Stimulated activated naive CD4-positive, alpha-beta T cell (primary cell): ENCODE measurements around the gene CBFA2T2.
A peak's percentile ranks its signal among the peaks of the same experiment; 100 is the strongest.

ENCODE experiments used
- DNase-seq, 6 experiments: peaks; one replicate each; lab custom pipeline; 2025; lab: John Stamatoyannopoulos, UW

Gene CBFA2T2

GRCh38 chr20:33677991-33678702 is 188.3 kb downstream of the CBFA2T2 start:
- no peak for DNase-seq

GRCh38 chr20:33679758-33680485 is 190.0 kb downstream of the CBFA2T2 start:
- peak in 1 of 6 experiments; percentile 10 for DNase-seq

- no peak for DNase-seq
Measured at GRCh38 chr20:33680686-33681085, 190.8 kb downstream of the CBFA2T2 start.

- no peak for DNase-seq
Measured at GRCh38 chr20:33681288-33681687, 191.4 kb downstream of the CBFA2T2 start.

GRCh38 chr20:33681728-33682353 is 191.9 kb downstream of the CBFA2T2 start:
- no peak for DNase-seq

GRCh38 chr20:33684533-33685327 is 194.8 kb downstream of the CBFA2T2 start:
- DNase-seq, result no peak

- peak in 3 of 6 experiments; percentile 20 to 42 (median 25) for DNase-seq
Measured at GRCh38 chr20:33685328-33686099, 195.6 kb downstream of the CBFA2T2 start.

- DNase-seq, result peak; percentile 81 to 94 (median 88)
Measured at GRCh38 chr20:33686100-33686983, 196.4 kb downstream of the CBFA2T2 start, which contains the start of gene E2F1. Gene E2F1 (minus strand): TSS chr20:33686385. CDS start chr20:33686264, 121 bp downstream.

GRCh38 chr20:33686984-33687366 is 197.1 kb downstream of the CBFA2T2 start:
- DNase-seq, result no peak

GRCh38 chr20:33687370-33687915 is 197.5 kb downstream of the CBFA2T2 start:
- no peak for DNase-seq

GRCh38 chr20:33687993-33688937 is 198.4 kb downstream of the CBFA2T2 start:
- no peak for DNase-seq

- no peak for DNase-seq
Measured at GRCh38 chr20:33688938-33689424, 199.1 kb downstream of the CBFA2T2 start.

GRCh38 chr20:33689493-33689892 is 199.6 kb downstream of the CBFA2T2 start:
- no peak for DNase-seq

- DNase-seq, result peak in 4 of 6 experiments; percentile 4 to 33 (median 8)
Measured at GRCh38 chr20:33689973-33690372, 200.1 kb downstream of the CBFA2T2 start.

- DNase-seq, result no peak
Measured at GRCh38 chr20:33693289-33693688, 203.4 kb downstream of the CBFA2T2 start.

GRCh38 chr20:33693741-33694638 is 204.1 kb downstream of the CBFA2T2 start:
- DNase-seq, result no peak

- DNase-seq, result no peak
Measured at GRCh38 chr20:33694639-33695012, 204.7 kb downstream of the CBFA2T2 start.

- no peak for DNase-seq
Measured at GRCh38 chr20:33696448-33696847, 206.6 kb downstream of the CBFA2T2 start.
